Sigmoid colon (tissue), 4 donors: Measurements from ENCODE around the gene NUDT21.

Experiments used
- EP300 ChIP-seq, 4 donors: sonication (generic); formaldehyde crosslinking; IDR thresholded peaks; one replicate each; pipeline ENCODE4 v1.6.1; 2017; ENCODE audit warnings: antibody characterized with exemption in 4 of 4
- TF ChIP-seq, protein P1 (sequence below), 4 experiments: fragments of 450-650 bp in 3 of 4; fragments of 200-600 bp in 1 of 4; IDR thresholded peaks; one replicate each; pipeline ENCODE4 v1.5.1; 2016 to 2019; ENCODE audit warnings: antibody characterized with exemption in 4 of 4, mild to moderate bottlenecking in 3 of 4, moderate library complexity in 2 of 4

DNA sequence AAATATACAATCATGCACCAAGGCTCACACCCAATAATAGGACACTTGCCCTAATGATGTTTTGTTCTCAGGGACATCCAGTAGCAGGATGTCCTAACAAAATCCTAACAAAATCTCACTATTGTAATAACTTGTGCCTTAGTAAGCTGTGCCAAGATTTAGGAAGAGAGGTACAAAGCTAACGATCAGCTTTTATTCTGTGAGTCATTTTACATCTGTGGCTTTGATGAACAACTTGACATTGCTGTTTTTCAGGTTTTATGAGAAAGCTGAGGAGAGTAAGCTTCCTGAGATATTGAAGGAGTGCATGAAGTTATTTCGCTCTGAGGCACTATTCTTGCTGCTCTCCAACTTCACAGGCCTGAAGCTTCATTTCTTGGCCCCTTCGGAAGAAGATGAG lies 19.1 kb upstream of the NUDT21 start:
- TF ChIP-seq, protein P1, sequence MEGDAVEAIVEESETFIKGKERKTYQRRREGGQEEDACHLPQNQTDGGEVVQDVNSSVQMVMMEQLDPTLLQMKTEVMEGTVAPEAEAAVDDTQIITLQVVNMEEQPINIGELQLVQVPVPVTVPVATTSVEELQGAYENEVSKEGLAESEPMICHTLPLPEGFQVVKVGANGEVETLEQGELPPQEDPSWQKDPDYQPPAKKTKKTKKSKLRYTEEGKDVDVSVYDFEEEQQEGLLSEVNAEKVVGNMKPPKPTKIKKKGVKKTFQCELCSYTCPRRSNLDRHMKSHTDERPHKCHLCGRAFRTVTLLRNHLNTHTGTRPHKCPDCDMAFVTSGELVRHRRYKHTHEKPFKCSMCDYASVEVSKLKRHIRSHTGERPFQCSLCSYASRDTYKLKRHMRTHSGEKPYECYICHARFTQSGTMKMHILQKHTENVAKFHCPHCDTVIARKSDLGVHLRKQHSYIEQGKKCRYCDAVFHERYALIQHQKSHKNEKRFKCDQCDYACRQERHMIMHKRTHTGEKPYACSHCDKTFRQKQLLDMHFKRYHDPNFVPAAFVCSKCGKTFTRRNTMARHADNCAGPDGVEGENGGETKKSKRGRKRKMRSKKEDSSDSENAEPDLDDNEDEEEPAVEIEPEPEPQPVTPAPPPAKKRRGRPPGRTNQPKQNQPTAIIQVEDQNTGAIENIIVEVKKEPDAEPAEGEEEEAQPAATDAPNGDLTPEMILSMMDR (IDR thresholded peaks at IDR 0.05), result no peak
- TF ChIP-seq EP300 (IDR thresholded peaks at IDR 0.05), result no peak
